Stimulated activated CD4-positive, alpha-beta T cell treated with anti-CD3 and anti-CD28 coated beads, Interleukin-2, amount 100 ng/mL, for 4 hours (primary cell): ENCODE data around the gene OR10P1.

Source experiments
- DNase-seq: peaks from one replicate; pipeline ENCODE4 v3.0.0-alpha.2; 2020; ENCODE audit warnings: low read depth

Gene OR10P1

GRCh38 chr12:55685671-55686070 lies 49.0 kb downstream of the OR10P1 start:
- DNase-seq, result no peak

- no peak for DNase-seq
Observed at GRCh38 chr12:55686366-55687010, 49.8 kb downstream of the OR10P1 start.
